Smooth muscle cell of the brain vasculature (primary cell): ENCODE measurements around the gene CYP19A1.
A peak's percentile ranks its signal among the peaks of the same experiment; 100 is the strongest.
"Not testable (repeated sequence)": the region's sequence is repeated elsewhere in the genome, so short reads cannot be mapped to it uniquely, and the experiment has no call there.

Experiments
- DNase-seq: peaks from one replicate; pipeline ENCODE4 v3.0.0-alpha.2; 2012; ENCODE audit warnings: low read depth, low spot score

The CYP19A1 gene

DNA sequence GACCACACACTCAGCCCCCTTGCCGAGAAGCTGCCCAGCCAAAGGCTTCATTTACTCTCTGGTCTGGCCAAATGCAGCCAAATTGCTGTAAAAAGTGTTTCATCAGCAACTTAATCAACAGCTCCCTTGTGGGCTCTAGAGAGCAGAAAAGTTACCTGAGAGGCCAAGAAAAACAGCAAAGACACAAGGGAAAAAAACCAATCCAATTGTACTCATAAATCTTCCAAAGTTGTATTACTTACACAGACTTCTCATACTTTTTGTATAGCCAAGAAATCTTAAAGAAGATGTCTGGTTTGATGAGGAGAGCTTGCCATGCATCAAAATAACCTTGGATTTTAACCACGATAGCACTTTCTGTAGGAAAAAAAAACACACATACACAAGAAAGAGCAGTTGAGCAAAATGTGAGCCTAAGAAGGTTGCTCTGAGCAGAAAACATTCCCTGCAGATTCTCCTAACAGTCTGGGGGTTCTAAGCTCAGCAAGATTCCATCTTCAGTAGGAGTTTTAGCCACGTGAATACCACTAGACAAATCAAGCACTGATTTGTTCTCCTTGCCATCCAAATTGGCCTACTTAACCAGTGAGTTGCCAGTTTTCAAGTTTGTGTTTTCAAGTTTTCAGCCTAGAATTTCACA, 120.0 kb downstream of the CYP19A1 start:
- no peak for DNase-seq

DNA sequence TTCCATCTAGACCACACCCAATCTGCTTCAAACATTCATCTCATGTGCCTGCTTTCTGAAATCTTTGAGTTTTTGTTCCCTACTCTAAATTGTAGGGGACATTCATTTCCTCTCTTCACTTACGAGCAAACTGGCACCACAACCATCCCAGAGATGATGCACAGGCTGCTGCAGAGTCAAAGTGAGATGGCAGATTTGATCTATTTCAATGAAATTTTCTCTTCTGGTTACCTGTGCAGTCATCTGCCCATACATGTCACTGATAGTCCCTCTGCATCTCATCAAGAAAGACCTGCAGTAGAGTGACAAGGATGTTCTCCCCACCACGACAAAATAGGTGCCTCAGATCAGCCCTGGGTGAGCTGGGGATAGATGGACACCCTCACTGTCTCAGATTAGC, 125.5 kb downstream of the CYP19A1 start:
- DNase-seq, result no peak

DNA sequence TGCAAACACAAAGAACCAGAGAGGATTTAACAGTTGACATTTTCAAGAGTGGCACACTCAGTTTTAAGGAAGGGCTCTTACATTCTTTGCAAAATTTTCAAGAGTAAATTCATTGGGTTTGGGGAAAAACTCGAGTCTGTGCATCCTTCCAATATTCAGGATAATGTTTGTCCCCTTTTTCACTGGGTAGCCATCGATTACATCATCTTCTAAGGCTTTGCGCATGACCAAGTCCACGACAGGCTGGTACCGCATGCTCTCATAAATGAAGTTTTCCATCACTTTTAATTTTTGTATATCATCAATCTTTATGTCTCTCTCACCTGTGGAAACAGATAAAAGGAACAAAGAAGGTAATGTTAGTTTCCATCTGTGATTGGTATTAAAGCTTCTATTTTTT, 126.2 kb downstream of the CYP19A1 start:
- DNase-seq, result no peak

DNA sequence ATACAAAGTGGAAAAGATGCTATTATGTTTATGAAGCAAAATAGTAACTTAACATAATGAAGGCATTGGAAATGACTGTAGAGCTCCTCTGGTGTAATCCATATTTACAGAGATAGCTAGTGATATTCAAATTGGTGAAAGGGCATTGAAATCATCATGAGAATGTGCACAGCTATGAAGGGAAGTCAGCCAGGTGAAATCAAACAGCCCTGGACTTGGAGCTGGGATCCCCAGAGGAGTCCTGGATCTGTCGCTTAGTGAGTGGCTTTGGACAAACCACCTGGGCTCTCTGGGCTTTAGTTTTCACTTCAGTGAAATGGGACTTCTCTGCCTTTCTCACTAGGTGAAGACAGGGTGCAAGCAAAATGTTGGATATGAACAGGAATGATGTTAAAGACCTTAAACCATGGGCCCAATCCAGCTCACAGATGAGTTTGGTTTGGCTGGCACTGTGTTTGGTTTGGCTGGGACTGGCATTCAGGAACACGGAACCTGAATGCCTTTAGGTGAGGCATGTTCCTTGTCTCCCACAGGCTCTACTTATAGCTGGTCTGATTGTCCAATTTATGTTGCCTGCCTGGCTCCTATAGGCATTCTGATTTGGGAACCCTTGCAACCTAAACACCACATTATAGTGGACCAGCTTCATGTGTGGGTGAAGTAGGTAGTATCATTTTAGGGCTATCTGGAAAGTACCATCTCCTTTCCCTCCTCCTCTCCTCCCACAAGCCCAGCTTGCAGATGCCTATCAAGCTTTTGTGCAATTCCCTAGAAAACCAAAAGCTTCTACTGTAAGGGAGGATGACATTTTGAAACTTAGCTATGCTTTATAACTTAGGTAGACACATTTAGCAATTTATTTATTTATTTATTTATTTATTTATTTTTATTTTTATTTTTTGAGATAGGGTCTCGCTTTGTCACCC, 133.1 kb downstream of the CYP19A1 start:
- no peak for DNase-seq

DNA sequence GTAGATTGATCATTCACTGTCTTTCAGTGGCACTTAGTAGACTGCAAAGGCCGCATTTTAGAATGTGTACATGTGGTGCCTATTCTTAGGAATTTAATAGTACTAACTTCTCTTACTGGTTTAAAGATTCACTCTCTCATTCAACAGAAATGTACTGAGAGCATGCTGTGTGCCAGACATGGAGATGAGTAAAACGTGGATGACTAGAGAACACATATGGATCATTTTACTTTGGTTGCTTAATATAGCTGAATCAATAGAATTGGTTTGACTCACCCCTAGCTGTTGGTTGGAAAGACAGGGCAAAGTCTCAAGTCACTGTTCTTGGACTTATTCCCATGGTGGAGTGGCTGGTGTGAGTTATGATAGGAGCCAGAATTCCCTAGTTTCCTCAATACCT, 134.6 kb downstream of the CYP19A1 start:
- no peak for DNase-seq

DNA sequence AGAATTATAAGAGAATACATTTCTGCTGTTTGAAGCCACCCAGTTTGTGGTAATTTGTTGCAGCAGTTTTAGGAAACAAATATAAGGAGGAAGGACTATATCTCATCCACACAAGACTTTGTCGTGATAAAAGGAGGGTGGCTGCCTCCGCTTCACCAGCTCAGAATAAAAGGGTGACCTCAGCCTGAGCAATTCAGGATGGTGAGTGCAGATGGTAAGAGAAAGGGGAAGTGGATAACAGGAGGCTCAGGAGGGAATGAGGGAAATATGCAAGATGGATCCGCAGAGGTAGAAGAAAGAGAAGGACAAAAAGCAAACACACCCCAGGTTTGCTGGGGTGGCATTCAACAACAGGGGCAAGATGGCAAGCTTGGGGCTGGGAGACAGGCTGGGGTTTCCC, 135.6 kb downstream of the CYP19A1 start:
- no peak for DNase-seq

DNA sequence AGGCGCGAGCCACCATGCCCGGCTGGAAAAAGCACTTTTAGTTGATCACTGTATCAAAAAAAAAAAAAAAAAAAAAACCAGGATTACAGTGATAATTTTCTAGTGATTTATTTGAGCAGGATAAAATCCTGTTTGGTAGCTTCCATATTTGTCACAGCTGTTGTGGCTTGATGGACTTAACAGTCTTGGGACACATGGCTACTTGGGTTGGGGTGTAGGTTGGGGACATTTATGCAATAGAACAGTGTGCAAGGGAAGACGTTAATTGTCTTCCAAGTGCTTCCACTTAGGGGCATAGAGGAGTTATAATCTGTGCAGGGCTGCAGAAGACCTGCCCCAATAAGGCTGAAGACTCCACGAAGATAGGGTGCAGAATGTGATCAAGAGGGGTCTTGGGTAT, 136.8 kb downstream of the CYP19A1 start:
- DNase-seq, result no peak

DNA sequence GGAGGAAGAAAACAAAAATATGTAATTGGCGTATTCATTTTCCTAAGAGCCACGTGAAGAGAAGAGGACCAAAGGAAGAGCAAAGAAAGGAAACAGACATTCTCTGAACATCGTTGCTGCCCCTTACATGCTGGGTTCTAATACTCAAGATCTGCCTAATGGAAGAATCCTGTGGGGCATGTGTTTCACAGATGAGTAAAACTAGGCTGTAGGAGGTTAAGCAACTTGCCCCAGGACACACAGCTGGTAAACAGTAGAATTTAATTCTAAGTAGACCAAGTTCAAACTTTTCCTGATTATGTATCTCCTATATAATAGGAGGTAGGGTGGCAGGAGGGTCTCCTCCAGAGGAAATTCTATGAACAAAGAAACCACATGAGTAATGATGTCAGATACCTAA, 137.6 kb downstream of the CYP19A1 start:
- no peak for DNase-seq

DNA sequence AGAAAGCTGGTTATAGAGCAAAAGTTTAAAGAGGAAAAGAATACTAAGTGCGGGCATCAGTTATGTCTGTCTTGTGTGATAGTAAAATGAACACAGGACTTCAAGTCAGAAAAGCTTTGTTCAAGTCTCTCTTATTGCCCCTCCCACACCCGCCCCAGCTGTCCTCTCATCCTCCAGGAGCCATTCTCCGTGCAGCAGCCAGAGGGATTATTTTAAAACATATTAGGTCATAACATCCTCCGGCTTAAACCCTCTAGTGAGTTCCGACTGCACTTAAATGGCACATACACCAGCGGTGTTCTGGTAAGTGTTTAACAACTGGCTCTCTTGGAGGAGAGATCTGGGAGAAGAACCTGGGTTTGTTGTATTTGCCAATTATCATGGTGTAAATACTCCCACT, 138.9 kb downstream of the CYP19A1 start:
- no peak for DNase-seq

DNA sequence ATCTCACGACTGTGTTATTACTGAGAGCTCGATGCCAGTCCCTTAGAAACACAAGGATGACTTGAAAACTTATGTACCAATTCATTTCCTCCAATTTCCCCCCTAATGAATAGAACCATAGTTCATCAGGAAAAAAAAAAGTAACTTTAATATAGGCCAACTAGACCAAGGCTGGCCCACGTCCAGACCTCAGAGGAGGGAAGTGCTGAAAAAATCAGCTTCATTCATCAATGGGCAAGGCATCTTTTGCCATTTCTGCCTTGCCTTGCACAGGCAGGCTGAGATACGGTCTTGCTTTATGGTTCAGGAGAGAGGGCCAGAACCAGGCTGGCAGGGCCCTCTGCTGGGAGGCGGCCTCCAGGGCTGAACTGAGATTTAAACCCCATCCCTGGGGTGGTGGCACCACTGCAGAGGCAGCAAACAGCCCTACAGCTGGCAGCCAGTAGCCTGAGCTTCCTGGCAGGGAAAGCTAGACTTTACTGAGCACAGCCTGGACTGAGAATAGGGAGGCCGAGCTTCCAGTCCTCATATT, 139.6 kb downstream of the CYP19A1 start:
- DNase-seq, result no peak

DNA sequence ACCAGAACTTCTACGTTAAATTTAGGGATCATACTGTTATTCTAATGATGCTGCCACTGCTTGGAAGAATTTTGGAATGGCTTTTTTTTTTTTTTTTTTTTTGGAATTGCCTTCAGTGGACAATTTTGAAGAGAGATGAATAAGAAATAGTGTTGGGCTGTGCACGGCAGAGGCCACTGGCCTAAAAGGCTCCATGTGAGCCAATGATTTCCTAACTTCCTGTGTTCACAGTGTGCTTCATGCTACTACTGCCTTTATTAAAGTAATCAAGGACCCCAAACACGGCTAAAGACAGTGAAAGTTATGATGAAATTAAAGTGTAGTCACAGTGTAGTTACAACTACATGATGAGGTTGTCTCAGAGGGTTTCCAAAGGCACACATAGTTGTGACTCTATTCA, 142.9 kb downstream of the CYP19A1 start:
- no peak for DNase-seq

DNA sequence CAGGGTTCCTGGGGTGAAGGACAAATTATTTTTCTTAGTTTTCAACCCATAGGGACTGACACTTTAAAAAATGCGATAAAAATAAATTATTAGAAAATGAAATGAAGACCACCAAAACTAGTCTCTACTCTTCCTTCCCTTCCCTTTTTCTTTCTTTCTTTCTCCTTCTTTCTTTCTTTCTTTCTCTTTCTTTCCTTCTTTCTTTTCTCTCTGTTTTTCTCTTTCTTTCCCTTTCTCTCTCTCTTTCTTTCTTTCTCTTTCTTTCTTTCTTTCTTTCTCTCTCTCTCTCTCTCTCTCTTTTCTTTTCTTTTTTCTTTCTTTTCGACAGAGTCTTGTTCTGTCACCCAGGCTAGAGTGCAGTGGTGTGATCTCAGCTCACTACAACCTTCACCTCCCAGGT, 144.4 kb downstream of the CYP19A1 start:
- DNase-seq, result no peak

DNA sequence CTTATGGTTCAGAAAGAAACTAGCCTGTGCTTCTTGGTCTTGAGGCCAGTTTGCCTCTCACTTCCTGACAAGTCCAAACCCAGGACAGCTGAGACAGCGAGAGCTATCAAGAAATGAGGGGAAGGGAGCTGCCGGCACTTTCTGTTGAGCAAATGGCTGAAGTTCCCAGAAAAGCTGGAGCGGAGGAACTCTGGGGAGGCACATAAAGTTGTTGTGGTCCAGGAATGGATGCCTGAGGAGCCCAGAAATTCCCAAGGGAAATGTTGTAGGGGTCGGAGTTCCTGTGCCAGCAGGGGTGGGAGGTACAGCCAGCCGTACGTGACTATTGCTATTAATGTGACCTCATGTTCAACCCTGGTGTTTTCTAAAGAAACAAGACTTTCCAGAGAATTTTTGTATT, 144.9 kb downstream of the CYP19A1 start:
- DNase-seq, result peak; percentile 73

DNA sequence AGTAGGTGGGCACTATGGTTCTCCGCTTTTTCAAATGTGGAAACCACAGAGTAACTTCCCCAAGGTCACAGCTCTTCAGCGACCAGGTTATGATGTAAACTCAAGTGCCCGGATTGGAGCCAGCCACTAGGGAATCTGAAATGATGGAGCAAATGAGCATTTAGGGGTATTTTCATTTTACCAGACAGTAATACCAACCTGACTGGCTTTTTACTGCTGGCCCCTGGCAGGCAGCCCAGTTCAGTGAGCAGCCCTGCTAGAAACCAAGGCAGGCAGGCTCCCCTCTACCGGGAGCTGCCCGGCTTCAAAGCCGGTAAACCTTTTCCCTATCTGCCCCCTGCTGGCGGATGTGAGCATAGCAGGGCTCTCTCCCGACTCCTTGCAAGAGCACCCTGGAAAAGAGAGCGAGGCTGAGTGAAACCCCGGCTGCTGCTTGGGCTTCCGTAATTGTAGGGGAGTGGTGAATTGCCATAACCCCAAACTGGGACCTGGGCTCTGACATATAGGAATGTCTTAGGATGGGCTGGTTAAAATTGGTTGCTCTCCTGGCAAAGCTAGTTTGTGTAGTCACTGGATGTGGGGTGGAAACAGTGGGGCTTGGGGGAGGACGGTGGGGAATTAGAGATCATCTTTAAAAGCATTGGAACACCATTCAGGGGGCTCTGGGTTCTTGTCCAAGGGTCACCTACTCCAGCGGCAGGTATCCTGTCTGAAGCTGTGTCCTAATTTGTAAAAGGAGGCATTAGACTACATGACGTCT, 145.7 kb downstream of the CYP19A1 start:
- peak; percentile 86 for DNase-seq

DNA sequence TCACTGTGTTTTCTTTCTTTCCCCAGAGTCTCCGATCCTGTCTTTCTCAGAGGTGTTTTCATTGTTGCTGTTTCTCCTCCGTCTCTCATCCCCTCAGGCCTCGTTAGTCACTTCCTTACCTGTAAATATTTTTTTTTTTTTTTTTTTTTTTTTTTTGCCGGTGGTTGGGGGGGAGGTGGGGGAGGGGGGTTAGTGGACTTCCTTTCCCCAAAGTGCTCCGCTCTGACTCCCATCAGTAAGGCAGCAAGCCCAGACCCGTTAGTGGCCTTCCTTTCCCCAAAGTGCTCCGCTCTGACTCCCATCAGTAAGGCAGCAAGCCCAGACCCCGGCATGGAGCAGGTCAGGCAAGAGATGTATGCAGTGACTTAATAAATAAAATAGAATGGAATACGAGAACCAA, 146.6 kb downstream of the CYP19A1 start:
- no peak for DNase-seq

DNA sequence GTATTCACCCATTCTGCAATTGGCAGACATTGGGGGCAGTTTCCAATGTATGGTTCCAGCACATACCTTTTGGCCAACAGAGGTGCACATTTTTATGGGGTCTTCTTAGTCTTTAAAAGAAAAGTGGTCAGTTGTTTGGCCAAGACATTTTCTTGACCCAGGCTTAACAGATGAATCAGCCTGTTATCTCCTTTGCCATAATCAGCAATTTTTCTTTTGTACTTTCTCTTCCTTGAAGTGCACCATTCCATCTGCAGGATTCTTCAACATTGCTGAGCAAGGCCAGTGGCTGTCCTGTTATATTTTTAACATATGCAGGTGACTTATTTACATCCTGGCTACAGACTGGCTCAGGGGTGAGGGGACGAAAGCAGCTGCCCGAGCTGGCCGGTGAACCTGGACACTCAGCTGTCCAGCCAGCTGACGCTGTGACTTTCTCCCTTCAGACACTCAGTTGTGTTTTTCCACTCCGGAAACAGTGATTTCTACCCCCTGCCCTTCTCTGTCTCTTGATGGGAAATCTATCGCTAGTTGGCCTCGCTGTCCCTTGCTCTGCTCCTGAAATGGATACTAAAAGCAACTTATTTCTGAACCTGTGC, 147.2 kb downstream of the CYP19A1 start:
- DNase-seq, result no peak

DNA sequence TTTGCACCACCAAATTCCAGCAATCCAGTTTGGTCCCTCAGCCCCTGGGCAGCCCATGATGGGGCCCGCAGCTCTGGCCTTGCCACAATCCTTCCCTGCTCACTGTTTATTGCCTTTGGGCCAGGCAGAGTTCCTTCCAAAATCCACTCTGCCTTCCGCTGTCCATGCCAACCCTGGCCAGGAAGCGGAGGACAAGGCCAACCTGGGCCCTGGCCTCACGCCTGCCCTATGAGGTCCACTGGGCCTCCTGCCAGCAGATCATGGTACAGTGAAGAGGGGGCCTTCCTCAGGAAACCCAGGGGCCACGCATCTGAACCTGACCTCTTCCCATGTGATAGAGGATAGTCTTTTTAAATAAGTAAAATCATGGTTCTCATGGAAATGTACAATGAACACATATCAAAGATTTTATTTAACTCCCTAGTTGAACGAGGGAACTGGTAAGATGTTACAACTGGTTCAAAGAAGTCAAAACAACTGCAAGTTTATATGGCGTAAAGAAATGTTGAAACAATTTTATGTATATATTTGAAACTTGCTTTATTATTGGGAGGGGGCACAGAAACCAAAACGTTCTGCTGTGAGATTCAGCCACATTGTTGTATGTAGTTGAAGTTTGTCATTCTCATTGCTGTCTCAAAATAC, 147.8 kb downstream of the CYP19A1 start:
- no peak for DNase-seq

DNA sequence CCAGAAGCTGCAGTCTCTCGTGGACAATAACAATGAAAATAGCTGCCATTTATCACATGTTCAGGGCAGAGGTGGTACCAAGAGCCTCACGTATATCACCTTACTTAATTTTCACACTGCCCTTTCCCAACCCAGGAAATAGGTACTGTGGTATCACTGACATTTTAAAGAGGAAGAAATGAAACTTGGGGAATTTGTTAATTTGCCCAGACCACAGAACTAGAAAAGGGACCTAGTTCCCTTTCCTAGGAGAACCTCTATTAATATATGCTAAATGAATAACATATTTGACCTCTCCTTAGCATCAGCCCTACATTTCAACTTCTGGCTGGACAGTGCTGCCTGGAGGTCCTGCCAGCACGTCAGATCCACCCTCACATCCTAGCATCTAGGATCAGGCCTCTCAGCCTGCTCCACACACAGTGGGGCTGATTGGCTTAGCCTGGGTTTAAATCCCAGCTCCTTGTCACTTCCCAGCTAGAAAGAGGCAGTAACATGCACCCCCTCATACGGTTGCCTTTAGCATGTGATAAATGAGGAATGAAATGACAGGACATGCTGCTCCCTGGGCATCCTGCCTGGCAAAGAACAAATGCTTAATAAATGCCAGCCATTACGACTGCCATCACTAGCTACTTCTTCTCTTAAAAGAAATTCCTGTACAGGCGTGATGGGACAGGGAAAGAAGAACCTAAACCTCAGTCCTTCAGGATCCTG, 148.6 kb downstream of the CYP19A1 start:
- DNase-seq, result no peak

DNA sequence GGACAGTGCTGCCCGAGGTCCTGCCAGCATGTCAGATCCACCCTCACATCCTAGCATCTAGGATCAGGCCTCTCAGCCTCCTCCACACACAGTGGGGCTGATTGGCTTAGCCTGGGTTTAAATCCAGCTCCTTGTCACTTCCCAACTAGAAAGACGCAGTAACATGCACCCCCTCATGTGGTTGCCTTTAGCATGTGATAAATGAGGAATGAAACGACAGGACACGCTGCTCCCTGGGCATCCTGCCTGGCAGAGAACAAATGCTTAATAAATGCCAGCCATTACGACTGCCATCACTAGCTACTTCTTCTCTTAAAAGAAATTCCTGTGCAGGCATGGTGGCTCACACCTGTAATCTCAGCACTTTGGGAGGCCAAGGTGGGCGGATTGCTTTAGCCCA, 149.6 kb downstream of the CYP19A1 start:
- DNase-seq, result not testable (repeated sequence)

DNA sequence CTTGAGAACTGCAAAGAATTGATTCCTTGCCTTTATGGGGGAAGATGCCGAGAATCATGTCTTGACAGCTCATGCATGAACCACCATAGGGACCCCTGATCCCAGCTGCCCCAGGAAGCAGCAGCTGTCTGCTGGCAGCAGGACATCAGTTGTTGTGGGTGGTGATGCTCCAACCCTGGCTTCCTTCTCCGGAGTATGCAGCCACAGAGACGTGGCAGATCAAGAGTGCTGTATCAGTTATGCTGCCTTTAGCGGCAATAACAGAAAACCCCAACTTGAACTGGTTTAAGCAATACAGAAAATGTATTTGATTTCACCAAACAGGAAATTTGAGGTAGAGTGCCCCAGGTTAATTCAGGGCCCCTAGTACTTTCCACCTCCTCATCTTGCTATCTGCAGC, 151.5 kb downstream of the CYP19A1 start:
- no peak for DNase-seq
